Liver (tissue), 9 donors: ENCODE data around the gene TOR1AIP2. TPM values are rescaled to one million over a fixed set of nuclear protein-coding genes. Genes with fewer than 3 reads are reported as not detected.

Experiments used
- DNase-seq: peaks from one replicate; pipeline ENCODE4 v3.0.0-alpha.2; 2017; ENCODE audit warnings: low spot score
- H3K27ac ChIP-seq, 2 donors: one replicate each; pipeline ENCODE4 v1.7.0; 2013; ENCODE audit warnings: inconsistent platforms in 2 of 2, low read length in 2 of 2, control low read depth in 1 of 2, low read depth in 1 of 2, mild to moderate bottlenecking in 1 of 2
- H3K27me3 ChIP-seq, 4 donors: one replicate each; pipeline versions ENCODE4 v1.6.1 to v1.7.0; 2013; ENCODE audit warnings: low read length in 3 of 4, inconsistent platforms in 1 of 4, mild to moderate bottlenecking in 1 of 4, moderate library complexity in 1 of 4; ENCODE audit not compliant: control insufficient read depth in 4 of 4, insufficient read depth in 4 of 4
- H3K36me3 ChIP-seq, 4 donors: one replicate each; pipeline versions ENCODE4 v1.6.1 to v1.7.0; 2013; ENCODE audit warnings: low read length in 3 of 4, mild to moderate bottlenecking in 3 of 4, low read depth in 1 of 4, moderate library complexity in 1 of 4; ENCODE audit not compliant: control insufficient read depth in 4 of 4, insufficient read depth in 3 of 4
- H3K4me1 ChIP-seq, 4 donors: one replicate each; pipeline versions ENCODE4 v1.6.1 to v1.7.0; 2013; ENCODE audit warnings: low read length in 3 of 4, mild to moderate bottlenecking in 3 of 4, moderate library complexity in 1 of 4; ENCODE audit not compliant: control insufficient read depth in 4 of 4, insufficient read depth in 4 of 4
- H3K4me3 ChIP-seq, 3 donors: one replicate each; pipeline versions ENCODE4 v1.6.1 to v1.7.0; 2013; ENCODE audit warnings: low read length in 3 of 3, control low read depth in 1 of 3, low read depth in 1 of 3, mild to moderate bottlenecking in 1 of 3
- H3K9ac ChIP-seq, 2 donors: one replicate each; pipeline ENCODE4 v1.7.0; 2013; ENCODE audit warnings: low read length in 2 of 2, mild to moderate bottlenecking in 2 of 2, moderate library complexity in 2 of 2, control low read depth in 1 of 2, low read depth in 1 of 2
- H3K9me3 ChIP-seq, 4 donors: one replicate each; pipeline versions ENCODE4 v1.6.1 to v1.7.0; 2013; ENCODE audit warnings: low read length in 3 of 4; ENCODE audit not compliant: control insufficient read depth in 4 of 4
- FOXA1 ChIP-seq: IDR thresholded peaks from 2 replicates; pipeline ENCODE4 v1.6.1; 2016; ENCODE audit warnings: antibody characterized with exemption
- FOXA2 ChIP-seq: IDR thresholded peaks from 2 replicates; pipeline ENCODE4 v1.6.1; 2016; ENCODE audit warnings: antibody characterized with exemption
- GABPA ChIP-seq, 2 donors: IDR thresholded peaks in 1 of 2; conservative IDR thresholded peaks in 1 of 2; 2 replicates each; pipeline ENCODE4 v1.6.1; 2016; ENCODE audit warnings: antibody characterized with exemption in 2 of 2, mild to moderate bottlenecking in 1 of 2, moderate library complexity in 1 of 2
- HNF4A ChIP-seq, 2 donors: conservative IDR thresholded peaks; 2 replicates each; pipeline ENCODE4 v1.6.1; 2016; ENCODE audit warnings: antibody characterized with exemption in 2 of 2, mild to moderate bottlenecking in 2 of 2
- HNF4G ChIP-seq: IDR thresholded peaks from 2 replicates; pipeline ENCODE4 v1.6.1; 2016; ENCODE audit warnings: antibody characterized with exemption
- JUND ChIP-seq, 2 donors: IDR thresholded peaks; 2 replicates each; pipeline ENCODE4 v1.6.1; 2016; ENCODE audit warnings: antibody characterized with exemption in 2 of 2
- RAD21 ChIP-seq, 2 donors: IDR thresholded peaks; 2 replicates each; pipeline ENCODE4 v1.6.1; 2016; ENCODE audit warnings: antibody characterized with exemption in 2 of 2, mild to moderate bottlenecking in 2 of 2
- SP1 ChIP-seq: IDR thresholded peaks from 2 replicates; pipeline ENCODE4 v1.6.1; 2018; ENCODE audit warnings: antibody characterized with exemption, mild to moderate bottlenecking
- TAF1 ChIP-seq: conservative IDR thresholded peaks from 2 replicates; pipeline ENCODE4 v1.6.1; 2016; ENCODE audit warnings: antibody characterized with exemption, mild to moderate bottlenecking
- YY1 ChIP-seq: IDR thresholded peaks from 2 replicates; pipeline ENCODE4 v1.6.1; 2016; ENCODE audit warnings: antibody characterized with exemption, mild to moderate bottlenecking
- WGBS: extraction: QIAGEN DNeasy Blood & Tissue Kit; methylation state at CpG from one replicate; pipeline ENCODE4 v1.1.7; 2013; 5-methylcytosine and 5-hydroxymethylcytosine counted together
- polyA plus RNA-seq, 2 donors: library from polyadenylated mRNA; stranded (reverse) in 1 of 2; unstranded in 1 of 2; fragments of 200-250 nt in 1 of 2; fragments of >200 nt in 1 of 2; fragmentation: Nextera tagmentation in 1 of 2; extraction: Ambion mirVana in 1 of 2; gene quantifications; one replicate each; pipeline versions ENCODE4 v1.2.1 to v1.2.3, GENCODE V29; 2013 to 2015
- total RNA-seq, 2 donors: library from RNA; depleted of rRNA; stranded (reverse); fragments of >200 nt; gene quantifications; one replicate each; pipeline ENCODE4 v1.2.3, GENCODE V29; 2014
- TF ChIP-seq, protein P1 (sequence below): IDR thresholded peaks from 2 replicates; pipeline ENCODE4 v1.6.1; 2016; ENCODE audit warnings: antibody characterized with exemption
- TF ChIP-seq, protein P2 (sequence below): IDR thresholded peaks from 2 replicates; pipeline ENCODE4 v1.6.1; 2016; ENCODE audit warnings: antibody characterized with exemption, mild to moderate bottlenecking
- TF ChIP-seq, protein P3 (sequence below): IDR thresholded peaks from 2 replicates; pipeline ENCODE4 v1.6.1; 2016; ENCODE audit warnings: antibody characterized with exemption
- TF ChIP-seq, protein P4 (sequence below): fragments of 150-350 bp; IDR thresholded peaks from 2 replicates; pipeline ENCODE4 v1.5.1; 2017; ENCODE audit warnings: improper control_type of control experiment, low read depth, low read length; ENCODE audit not compliant: missing input control
- donor health status: healthy.
- donor health status: healthy.
- donor health status: healthy.
- donor health status: healthy.
- donor health status: healthy.

Gene TOR1AIP2
- total and polyA plus RNA-seq, 4 donors, result 12.7 to 124 (median 38.6) TPM

DNA sequence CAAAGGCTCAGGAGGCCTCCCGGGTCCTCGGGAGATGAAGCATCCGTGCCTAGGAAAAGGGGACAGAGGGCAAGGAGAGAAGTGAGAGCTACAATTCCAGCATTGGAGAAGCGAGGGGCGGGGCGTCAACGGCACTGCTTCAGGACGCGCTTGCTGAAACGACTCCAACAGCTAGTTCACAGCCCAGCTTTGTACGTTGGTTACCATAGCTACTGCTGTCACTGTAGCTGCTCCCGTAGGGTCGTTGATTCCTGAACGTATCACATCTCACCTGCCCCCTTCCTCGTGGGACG, 63.1 kb downstream of the TOR1AIP2 start:
- TF ChIP-seq FOXA1 (no peak), HNF4G (no peak), FOXA2 (no peak), HNF4A (conservative IDR thresholded peaks at IDR 0.05) (no peak), SP1 (no peak), GABPA (IDR thresholded peaks at IDR 0.05 in 1 of 2, conservative IDR thresholded peaks at IDR 0.05 in 1 of 2) (no peak)
- TF ChIP-seq, protein P1, sequence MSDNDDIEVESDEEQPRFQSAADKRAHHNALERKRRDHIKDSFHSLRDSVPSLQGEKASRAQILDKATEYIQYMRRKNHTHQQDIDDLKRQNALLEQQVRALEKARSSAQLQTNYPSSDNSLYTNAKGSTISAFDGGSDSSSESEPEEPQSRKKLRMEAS, result no peak
- H3K36me3 ChIP-seq, result no peaks in the 10 kb centered on the region
- no peaks in the 10 kb centered on the region for H3K9me3 ChIP-seq
- 2% methylated on average over 16 of the region's 16 CpGs for WGBS
- no peak overlapping the region for H3K27ac ChIP-seq
- H3K4me1 ChIP-seq, result peaks cover 0 to 19% (median 10%) of the 10 kb centered on the region in 4 donors
- no peaks in the 10 kb centered on the region for H3K27me3 ChIP-seq
- peak overlapping the region in 1 of 3 donors; percentile 40 for H3K4me3 ChIP-seq
- H3K9ac ChIP-seq, result no peak overlapping the region
- no peak for DNase-seq

DNA sequence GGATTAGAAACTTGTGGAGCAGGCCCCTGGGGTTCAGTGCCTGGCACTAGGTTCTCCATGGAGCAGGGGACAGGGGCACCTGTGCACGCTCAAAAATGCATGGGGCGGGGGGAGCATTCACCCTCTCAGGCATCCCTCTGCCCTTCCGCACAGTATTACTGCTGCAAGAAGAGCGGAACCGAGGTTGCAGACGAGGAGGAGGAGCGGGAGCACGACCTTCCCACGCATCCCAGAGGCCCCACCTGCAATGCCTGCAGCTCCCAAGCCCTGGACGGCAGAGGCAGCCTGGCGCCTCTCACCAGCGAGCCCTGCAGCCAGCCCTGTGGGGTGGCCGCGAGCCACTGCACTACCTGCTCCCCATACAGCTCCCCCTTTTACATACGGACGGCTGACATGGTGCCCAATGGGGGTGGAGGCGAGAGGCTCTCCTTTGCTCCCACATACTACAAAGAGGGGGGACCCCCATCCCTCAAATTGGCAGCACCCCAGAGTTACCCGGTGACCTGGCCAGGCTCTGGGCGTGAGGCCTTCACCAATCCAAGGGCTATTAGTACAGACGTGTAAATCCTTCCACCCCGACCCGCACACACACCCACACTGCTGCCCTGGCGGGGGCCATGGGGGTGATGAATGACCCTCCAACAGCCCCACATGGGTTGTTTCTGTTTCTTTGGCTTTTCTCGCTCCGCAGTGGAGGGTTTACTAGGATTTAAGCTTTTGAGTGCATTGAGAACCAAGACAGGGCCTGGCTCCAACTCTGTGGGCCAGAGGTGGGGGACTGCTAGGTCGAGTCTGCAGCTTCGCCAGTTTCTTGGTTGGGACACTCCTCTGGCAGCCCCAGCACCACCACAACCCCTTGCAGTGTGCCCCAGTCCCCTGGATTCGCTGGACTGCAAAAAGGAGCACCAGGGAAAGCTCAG, 63.7 kb downstream of the TOR1AIP2 start:
- Histone ChIP-seq H3K27me3 (no peaks in the 10 kb centered on the region), H3K4me3 (peak overlapping the region in 1 of 3 donors; percentile 40), H3K36me3 (no peaks in the 10 kb centered on the region), H3K4me1 (peaks cover 0 to 20% (median 10%) of the 10 kb centered on the region in 4 donors), H3K9me3 (no peaks in the 10 kb centered on the region), H3K27ac (no peak overlapping the region), H3K9ac (no peak overlapping the region)
- WGBS, result 86% methylated on average over 28 of the region's 28 CpGs
- no peak for DNase-seq
- TF ChIP-seq JUND (IDR thresholded peaks at IDR 0.05) (no peak), TAF1 (no peak), HNF4A (conservative IDR thresholded peaks at IDR 0.05) (no peak), FOXA1 (no peak), RAD21 (IDR thresholded peaks at IDR 0.05) (no peak), FOXA2 (no peak), YY1 (no peak)
- TF ChIP-seq, protein P2, sequence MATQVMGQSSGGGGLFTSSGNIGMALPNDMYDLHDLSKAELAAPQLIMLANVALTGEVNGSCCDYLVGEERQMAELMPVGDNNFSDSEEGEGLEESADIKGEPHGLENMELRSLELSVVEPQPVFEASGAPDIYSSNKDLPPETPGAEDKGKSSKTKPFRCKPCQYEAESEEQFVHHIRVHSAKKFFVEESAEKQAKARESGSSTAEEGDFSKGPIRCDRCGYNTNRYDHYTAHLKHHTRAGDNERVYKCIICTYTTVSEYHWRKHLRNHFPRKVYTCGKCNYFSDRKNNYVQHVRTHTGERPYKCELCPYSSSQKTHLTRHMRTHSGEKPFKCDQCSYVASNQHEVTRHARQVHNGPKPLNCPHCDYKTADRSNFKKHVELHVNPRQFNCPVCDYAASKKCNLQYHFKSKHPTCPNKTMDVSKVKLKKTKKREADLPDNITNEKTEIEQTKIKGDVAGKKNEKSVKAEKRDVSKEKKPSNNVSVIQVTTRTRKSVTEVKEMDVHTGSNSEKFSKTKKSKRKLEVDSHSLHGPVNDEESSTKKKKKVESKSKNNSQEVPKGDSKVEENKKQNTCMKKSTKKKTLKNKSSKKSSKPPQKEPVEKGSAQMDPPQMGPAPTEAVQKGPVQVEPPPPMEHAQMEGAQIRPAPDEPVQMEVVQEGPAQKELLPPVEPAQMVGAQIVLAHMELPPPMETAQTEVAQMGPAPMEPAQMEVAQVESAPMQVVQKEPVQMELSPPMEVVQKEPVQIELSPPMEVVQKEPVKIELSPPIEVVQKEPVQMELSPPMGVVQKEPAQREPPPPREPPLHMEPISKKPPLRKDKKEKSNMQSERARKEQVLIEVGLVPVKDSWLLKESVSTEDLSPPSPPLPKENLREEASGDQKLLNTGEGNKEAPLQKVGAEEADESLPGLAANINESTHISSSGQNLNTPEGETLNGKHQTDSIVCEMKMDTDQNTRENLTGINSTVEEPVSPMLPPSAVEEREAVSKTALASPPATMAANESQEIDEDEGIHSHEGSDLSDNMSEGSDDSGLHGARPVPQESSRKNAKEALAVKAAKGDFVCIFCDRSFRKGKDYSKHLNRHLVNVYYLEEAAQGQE, result no peak
- TF ChIP-seq, protein P3, sequence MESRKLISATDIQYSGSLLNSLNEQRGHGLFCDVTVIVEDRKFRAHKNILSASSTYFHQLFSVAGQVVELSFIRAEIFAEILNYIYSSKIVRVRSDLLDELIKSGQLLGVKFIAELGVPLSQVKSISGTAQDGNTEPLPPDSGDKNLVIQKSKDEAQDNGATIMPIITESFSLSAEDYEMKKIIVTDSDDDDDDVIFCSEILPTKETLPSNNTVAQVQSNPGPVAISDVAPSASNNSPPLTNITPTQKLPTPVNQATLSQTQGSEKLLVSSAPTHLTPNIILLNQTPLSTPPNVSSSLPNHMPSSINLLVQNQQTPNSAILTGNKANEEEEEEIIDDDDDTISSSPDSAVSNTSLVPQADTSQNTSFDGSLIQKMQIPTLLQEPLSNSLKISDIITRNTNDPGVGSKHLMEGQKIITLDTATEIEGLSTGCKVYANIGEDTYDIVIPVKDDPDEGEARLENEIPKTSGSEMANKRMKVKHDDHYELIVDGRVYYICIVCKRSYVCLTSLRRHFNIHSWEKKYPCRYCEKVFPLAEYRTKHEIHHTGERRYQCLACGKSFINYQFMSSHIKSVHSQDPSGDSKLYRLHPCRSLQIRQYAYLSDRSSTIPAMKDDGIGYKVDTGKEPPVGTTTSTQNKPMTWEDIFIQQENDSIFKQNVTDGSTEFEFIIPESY, result no peak
- TF ChIP-seq, protein P1, result no peak
- TF ChIP-seq, protein P4, sequence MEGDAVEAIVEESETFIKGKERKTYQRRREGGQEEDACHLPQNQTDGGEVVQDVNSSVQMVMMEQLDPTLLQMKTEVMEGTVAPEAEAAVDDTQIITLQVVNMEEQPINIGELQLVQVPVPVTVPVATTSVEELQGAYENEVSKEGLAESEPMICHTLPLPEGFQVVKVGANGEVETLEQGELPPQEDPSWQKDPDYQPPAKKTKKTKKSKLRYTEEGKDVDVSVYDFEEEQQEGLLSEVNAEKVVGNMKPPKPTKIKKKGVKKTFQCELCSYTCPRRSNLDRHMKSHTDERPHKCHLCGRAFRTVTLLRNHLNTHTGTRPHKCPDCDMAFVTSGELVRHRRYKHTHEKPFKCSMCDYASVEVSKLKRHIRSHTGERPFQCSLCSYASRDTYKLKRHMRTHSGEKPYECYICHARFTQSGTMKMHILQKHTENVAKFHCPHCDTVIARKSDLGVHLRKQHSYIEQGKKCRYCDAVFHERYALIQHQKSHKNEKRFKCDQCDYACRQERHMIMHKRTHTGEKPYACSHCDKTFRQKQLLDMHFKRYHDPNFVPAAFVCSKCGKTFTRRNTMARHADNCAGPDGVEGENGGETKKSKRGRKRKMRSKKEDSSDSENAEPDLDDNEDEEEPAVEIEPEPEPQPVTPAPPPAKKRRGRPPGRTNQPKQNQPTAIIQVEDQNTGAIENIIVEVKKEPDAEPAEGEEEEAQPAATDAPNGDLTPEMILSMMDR, result no peak
